ENCODE measurements around the gene SH3RF1.
A peak's percentile ranks its signal among the peaks of the same experiment; 100 is the strongest.
"Not testable (repeated sequence)": the region's sequence is repeated elsewhere in the genome, so short reads cannot be mapped to it uniquely, and the experiment has no call there.

Gene SH3RF1

DNA sequence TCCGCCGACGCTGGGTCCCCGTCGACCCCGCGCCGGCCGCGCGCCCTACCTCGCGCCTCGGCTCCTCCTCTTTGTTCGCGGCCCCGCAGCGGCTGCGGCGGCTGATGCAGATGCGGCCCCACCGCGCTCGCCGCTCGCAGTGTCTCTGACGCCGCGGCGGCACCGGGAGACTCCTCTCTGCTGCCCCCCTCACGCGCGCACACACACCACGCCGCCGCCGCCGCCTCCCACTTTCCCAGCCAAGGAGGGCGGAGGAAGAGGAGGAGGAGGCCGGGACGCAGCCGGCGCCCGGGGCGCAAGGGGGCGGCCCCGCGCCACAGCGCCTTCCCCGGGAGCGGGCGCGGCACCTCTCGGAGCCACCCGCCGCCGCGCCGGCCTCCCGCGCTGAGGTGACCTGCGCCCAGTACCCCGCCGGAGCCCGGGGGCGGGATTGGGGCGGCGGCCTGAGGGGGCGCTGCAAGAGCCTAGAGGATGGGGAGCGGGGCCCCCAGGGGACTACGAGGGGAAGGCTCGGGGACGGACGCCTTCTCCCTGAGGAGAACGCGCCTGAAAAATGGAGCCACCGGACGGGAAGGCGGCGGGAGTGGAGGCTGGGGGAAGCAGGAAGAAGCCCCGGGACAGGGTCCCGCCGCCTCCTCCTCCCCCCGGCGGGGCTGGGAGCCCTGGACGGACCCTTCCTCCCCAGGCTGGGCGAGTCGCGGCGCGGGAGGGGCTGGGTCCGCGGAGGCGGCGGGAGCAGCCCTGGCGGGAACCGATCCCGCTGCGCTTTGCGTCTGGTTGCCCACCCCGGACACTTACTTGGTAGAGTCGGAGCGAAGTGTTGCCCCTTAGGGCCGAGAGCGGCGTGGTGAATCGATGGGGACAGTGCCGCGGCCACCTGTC lies at the start of gene SH3RF1:
Gene SH3RF1, minus strand, starts transcription at position 147 of the 882 bp plus-strand sequence. CDS start 1,744 bp downstream, outside the sequence.
- DNase-seq: peak; percentile 4 to 45

DNA sequence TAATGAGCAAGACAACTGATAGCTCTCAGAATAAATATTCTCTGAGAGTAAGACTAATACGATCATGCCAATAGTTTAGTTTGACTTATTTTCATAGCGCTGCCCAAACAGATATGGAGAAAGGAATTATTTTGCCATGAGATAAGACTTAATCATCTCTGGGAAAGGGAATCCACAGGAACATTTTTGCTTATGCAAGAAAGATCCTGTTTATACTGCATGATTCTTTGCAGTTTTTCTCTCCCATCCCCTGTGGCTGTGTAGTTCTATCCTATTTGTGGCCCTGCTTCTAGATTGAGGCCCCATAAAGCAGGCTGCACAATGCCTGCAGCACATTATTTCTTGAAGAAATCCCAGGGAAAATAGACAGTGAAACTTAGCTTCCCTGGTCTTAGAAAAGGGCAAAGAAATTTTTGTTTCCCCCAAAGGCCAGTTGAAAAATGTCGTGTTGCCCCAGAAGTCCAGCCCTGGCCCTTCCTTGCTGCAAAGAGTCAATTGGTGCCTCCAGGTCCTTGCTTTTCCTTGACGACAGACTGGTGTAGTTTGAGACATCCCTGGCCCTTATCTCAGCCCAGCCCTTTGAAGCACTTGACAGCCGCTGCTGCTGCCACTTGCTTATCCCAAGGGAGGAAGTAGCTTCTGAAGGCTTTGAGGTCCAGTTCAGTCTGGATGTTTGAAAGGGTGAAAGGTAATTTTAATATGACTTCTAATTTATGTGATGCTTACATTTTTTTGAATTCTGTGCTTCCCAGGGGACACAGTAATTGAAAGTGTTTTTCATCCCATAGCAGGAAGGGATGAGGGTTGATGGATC lies 45.0 kb upstream of the SH3RF1 start:
- DNase-seq: no peak

DNA sequence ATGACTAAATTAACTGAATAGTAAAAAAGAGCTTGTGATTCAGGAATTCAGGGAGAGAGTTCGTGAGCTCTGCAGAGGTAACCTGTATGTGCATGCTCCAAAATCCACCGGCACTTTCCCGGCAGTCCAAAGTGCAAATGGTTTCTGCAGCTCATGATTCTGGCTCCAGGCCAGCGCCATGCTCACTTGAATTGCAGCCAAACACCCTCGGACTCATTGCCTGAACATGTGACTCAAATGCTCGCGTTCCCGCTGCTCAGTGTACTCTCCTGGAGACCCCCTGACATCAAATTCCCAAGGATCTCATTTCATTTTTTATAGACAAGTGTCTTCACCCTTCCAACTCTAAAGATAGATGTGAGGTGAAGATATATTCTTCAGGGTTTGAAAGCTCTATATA lies 44.1 kb upstream of the SH3RF1 start:
- no peak for DNase-seq

DNA sequence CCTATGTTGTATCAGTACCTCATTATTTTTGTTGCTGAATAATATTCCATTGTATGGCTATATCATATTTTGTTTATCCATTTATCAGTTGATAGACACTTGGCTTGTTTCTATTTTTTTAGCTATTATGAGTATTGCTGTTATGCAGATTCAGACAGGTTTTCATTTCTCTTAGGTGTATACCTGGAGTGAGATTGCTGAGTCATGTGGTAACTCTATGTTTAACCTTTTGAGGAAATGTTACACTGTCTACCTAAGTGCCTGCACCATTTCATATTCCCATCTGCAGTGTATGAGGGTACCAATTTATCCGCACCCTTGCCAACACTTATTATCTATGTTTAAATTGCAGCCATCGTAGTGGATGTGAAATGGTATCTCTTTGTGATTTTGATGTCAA lies 43.0 kb upstream of the SH3RF1 start:
- DNase-seq: no peak

DNA sequence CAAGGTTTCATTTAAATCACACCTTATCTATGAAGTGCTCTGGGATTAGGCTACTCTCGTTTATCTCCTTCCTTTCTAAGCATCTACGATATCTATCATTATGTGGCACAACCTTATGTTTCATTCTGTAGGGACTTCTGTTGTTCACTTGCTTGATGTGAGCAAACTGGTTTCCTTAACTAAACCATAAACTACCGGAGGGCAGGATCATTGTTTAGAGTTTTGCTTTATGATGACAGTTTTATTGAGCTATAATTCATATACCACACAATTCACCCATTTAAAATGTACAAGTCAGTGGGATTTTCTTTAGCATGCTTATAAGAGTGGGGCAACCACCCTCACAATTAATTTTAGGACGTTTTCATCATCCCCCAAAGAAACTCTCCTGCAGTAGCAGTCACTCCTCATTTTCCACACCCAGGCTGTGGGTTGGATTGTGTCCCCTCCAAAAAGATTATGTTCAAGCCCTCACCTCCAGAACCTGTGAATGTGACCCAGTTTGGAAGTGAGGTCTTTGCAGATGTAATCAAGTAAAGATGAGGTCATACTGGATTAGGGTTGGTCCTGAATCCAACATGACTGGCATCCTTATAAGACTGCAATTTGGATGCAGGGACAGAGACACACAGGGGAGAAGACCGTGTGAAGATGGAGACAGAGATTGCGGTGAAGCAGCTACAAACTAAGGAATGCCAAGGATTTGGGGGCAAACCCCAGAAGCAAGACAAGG lies 42.1 kb upstream of the SH3RF1 start:
- DNase-seq: no peak

DNA sequence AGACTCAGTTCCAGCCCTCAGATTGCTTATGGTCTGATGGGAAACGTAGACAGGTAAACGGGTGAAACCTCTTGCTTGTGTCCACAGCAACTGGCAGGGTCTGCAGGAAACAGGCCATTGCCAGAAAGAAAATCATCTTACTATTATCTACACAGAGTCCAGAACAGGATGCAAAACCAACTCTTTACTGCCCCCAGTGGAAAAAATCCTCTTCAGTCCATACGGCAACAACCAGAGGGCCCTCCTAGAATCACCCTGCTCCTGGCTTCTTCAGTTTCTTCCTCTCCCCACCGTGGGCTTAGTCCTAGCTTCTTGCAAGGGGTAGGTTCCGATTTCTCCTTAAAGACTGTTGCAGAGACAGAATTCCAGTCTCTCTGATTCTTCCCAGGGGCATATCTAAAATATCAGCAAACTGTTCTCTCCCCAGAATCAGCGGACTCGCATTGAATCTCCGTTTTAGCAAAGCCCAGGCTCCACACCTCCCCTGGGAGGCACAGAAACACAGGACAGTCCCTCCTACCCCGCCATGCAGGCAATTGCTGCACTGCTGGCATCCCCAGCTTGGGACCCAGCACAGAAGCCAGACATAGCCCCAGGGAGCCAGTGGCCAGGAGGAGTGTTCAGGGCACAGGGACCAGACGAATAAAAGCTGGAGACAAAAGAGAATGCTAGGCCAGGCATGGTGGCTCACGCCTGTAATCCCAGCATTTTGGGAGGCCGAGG lies 41.0 kb upstream of the SH3RF1 start:
- DNase-seq: peak in 1 of 2 donors; percentile 9

DNA sequence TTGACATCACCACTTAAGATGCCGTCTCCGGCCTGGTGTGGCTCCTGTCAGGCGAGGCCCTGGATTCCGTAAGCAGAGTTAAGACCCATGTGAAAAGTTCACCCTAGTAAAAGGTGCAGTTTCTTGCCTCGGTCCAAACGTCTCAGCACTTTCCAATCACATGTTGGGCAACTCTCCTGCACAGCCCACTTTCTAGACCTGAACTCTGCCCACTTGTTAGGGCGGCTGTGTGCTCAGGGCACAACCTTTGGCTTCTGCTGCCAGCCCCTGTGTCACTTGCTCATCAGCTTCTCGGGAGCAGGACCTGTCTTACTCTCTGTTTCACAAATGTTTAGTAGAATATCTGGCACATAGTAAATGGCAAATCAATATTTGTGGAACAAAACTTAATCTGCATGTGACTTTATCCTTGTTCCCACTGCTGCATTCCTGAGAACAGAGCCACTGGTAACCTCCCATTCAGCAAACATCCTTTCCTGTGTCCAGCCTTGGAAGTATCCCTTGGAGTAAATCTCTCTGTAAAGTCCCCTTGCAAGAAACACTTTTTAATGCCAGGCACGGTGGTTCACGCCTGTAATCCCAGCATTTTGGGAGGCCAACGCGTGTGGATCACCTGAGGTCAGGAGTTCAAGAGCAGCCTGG lies 38.7 kb upstream of the SH3RF1 start:
- DNase-seq: no peak

DNA sequence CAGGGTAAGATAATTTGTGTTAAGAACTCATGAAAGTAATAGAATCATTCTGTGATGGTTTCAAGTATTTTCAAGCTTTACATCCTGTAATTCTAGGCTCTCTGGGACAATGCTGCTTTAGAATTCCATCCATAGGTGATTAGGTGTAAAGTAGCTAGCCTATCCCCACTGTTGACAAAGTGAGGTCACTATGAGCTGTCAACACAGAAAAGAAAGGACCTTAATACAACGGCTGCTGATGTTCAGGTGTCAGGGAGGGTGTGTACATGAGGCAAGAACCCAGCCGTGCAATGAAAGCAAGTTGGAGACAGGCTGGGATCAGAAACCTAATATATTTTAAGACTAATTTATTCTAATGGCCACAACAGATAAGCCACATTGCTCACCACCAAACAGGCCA lies 36.8 kb upstream of the SH3RF1 start:
- DNase-seq: no peak

DNA sequence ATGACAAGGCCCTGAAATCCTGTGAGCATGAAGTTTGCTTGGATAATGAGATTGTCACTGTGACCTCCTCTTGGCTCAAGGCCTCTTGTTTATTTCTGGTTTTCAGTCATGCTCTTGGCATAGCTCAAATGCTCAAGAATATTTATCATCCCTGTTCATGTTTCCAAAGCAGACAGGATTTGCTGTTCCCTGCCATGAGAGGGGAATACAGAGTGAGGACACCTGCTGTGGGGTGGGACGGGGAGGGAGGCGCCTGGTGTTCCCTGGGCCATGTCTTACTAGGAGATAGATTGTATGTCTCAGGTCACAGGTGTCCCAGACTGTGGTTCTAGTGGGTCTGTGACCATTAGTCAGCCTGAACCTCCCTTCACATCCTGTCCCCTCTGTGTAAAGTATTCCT lies 34.9 kb upstream of the SH3RF1 start:
- DNase-seq: no peak

DNA sequence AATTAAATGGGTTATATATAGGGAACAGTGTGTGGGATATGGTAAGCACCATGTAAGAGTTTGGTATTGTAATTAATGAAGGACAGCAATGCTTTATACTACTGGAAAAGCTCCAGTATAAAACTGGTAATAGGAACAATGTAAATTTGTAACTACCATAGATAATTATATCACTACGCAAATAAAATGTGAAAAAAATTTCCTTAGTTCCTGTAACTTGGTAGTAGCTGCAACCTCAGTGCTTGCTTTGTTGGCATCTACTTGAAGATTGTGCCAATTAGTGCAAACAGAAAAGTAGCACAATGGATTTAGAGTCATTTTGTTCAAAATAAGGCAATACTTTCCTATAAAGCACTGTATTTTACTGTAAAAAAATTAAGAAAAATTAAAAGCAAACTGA lies 34.4 kb upstream of the SH3RF1 start:
- DNase-seq: no peak

DNA sequence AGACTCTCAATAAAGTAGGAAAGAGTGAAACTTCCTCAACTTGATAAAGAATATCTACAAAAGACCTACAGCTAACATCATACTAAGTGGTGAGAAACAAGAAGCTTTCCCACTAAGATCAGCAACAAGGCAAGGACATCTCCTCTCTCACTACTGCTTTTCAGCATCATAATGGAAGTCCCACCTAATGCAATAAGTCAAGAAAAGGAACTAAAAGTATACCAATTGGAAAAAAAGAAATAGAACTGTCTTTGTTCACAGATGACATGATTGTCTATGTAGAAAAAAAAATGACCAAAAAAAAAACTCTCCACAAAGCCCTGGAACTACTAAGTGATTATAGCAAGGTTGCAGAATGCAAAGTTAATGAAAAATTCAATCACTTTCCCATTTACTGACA lies 25.1 kb upstream of the SH3RF1 start:
- no peak for DNase-seq

DNA sequence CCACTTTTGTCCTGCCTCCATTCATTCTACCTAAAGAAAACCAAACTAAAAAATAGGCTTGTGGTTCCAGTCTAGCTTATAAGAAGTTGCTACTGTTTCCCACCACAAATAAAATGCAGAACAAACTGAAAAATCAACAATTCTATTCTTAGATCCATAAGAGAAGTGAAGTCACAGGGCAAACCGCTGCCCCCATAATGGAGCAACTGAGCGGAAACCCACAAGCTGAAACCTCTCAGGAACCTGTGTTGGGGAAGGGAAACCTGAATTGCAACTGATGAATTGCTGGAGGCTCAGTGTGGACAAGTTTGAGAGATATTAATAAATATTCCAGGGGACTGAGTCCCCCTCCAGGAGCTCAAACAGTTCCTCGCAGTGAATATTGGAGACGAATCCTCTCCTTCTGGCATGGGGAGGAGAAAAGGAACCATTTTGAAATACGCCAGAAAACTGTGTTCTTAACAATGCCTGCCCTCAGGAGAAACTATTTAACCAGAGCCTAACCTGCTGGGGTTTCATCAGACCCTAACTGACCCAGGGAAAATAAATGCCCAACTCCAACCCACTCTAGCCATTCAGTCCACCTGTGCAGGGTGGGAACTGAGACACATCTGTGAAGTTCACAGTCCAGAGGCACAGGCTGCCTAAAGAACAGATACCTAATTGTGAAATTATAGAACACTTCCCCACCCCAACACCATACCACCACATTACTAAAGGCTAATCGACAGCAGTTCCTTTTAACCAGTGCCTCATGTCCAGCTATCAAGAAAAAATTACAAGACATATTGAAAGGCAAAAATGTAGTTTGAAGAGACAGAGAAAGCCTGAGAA lies 22.8 kb upstream of the SH3RF1 start:
- peak in 1 of 2 donors; percentile 32 for DNase-seq

DNA sequence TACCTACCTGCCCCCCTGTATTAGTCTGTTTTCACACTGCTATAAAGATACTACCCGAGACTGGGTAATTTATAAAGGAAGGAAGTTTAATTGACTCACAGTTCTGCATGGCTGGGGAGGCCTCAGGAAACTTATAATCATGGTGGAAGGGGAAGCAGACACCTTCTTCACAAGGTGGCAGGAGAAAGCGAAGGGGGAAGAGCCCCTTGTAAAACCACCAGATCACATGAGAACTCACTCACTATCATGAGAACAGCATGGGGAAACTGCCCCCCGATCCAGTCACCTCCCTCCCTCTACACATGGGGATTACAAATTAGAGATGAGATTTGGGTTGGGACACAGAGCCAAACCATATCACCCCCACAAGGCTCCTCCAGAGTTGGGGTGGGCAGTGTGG lies 17.2 kb upstream of the SH3RF1 start:
- not testable (repeated sequence) for DNase-seq

DNA sequence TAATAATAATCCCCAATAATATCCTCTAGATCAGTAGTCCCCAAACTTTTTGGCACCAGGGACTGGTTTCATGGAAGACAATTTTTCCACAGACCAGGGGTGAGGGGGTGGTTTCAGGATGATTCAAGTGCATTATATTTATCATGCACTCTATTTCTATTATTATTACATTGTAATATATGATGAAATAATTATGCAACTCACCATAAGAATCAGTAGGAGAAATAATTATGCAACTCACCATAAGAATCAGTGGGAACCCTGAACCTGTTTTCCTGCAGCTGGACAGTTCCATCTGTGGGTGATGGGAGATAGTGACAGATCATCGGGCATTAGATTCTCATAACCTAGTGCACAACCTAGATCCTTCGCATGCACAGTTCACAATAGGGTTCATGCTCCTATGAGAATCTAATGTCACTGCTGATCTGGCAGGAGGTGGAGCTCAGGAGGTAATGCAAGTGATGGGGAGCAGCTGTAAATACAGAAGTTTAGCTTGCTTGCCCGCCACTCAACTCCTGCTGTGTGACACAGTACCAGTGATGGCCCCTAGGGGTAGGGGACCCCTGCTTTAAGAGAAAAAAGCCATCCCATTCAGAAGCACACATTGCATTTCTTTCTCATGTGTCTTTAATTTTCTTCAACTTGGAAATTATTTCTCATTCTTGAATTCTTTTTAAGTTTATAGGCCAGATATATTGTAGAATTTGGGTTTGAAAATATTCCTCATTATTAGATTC lies 16.0 kb upstream of the SH3RF1 start:
- DNase-seq: no peak

DNA sequence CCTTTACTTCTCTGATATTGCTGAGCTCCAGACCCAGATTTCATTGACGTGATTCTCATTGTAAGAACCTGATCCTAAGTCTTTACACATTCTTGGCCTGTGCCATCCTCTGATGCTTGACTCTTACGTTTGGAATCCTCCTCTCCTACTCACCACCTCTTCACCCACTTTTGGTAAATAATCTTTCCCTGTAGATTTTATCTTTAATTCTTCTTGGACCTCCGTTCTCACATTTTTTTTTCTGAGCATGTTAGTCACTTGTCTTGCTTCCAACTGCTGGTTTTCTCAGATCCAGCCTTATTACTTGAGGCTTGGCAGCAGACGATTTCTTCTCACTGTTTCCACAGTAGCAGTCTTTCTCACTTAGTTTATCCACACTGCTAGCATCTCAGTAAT lies 12.4 kb upstream of the SH3RF1 start:
- DNase-seq: no peak

DNA sequence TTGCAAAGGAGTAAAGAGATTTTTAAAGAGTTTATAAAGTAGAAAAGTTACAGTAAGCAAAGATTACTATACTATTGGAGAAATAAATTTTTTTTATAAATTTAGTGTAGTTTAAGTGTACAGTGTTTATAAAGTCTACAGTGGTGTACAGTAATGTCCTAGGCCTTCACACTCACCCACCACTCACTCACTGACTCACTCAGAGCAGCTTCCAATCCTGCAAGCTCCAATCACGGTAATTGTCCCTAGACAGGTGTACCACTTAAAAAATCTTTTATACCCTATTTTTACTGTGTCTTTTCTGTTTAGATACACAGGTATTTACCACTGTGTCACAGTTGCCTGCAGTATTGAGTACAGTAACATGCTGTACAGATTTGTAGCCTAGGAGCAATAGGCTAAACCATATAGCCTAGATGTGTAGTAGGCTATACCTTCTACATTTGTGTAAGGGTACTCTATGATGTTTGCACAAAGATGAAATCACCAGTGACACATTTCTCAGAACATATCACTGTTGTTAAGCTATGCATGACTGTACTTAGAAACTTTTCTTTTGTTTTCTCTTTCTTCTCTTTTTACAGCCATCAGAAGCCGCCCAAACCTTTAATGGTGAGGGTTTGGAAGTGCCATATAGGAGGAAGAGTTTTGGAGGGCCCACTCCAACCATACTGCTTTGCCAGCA lies 11.8 kb upstream of the SH3RF1 start:
- no peak for DNase-seq

DNA sequence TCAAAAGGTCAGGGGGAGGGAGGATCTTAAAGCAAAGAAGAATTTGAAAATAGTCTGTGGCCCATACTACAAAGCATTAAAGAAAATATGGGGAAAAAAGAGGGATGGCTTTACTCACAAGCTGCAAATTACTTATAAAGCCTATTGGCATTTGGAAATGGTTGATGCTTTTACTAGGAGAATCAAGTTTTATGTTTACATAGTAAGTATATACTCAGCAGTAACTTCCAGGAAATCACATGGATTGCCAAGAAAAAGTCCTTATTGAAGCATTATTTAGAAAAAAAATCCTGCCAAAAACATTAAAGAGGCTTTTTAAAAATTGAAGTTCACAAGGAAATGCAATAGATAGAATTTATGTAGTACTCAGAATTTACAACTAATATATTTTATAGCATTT lies 8.4 kb upstream of the SH3RF1 start:
- no peak for DNase-seq

DNA sequence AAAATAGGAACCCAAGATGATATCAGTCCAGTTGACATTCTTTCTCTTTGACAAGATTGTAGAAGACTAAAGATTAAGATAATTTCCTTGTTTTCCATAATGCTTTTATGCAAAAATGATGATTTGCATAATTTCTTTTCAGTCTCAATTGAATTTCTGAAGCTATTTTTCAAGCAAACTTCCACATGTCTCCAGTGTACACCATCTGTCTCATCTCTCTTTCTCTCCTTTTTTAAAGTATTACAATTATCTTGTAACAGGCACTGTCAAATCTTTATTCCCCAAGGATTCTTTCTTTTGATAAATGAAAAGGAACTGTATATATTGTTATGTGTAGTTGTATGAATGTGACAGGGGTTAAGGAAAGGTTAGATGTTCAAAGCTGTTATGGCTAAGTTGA lies 7.9 kb upstream of the SH3RF1 start:
- no peak for DNase-seq

DNA sequence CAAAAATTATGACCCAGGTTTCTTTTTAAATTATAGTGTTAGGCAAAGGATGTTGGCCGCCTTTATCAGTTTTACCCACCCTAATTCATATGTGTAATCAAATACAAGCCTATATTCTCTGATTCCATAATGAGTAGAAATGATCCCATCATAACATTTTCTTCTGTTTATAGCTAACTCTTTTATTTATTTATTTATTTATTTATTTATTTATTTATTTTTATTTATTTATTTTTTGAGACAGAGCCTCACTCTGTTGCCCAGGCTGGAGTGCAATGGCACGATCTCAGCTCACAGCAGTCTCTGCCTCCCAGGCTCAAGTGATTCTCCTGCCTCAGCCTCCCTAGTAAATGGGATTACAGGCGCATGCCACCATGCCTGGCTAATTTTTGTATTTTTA lies 7.1 kb upstream of the SH3RF1 start:
- not testable (repeated sequence) for DNase-seq

DNA sequence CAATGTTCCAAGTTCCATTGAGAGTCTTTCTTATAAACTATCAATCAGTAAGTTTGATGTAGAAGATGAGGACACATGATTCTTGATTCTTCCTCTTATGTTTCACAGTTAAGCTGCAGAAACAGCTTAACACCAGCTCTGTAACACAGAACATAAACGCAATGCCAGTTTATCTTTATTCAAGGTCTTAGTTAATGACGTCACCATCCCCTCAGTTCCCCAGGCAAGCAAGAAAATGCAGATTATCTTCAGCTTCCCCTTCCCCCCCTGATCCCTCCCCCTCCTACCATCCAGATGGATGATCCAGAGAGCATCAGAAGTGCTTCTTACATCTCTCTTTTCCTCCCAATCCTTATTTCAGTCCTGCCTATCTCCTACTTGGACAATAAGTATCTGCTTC lies 4.4 kb upstream of the SH3RF1 start:
- DNase-seq: no peak

Data from CD4-positive, alpha-beta T cell treated with Interleukin-1 beta for 1 hour (primary cell).